Gastroesophageal sphincter (tissue), 4 donors: Measurements from ENCODE around the gene CAMKK1. TPM values are rescaled to one million over a fixed set of nuclear protein-coding genes. Genes with fewer than 3 reads are reported as not detected.

ENCODE experiments used
- ATAC-seq: fragments of 150-250 bp; one replicate; pipeline ENCODE4 v1.9.1; 2016; ENCODE audit warnings: mild to moderate bottlenecking, moderate library complexity
- H3K27ac ChIP-seq, 4 donors: fragments of 200-600 bp; sonication (generic) in 3 of 4; 1 replicate in 3 of 4; 2 replicates in 1 of 4; pipeline ENCODE4 v1.5.1; 2016 to 2019
- H3K27me3 ChIP-seq: fragments of 200-600 bp; sonication (generic); one replicate; pipeline ENCODE4 v1.5.1; 2019
- H3K36me3 ChIP-seq, 2 donors: fragments of 200-600 bp; sonication (generic); one replicate each; pipeline ENCODE4 v1.5.1; 2019; ENCODE audit warnings: control low read depth in 1 of 2
- H3K4me1 ChIP-seq, 3 donors: fragments of 200-600 bp; sonication (generic); 1 replicate in 2 of 3; 2 replicates in 1 of 3; pipeline ENCODE4 v1.5.1; 2016 to 2019; ENCODE audit warnings: control low read depth in 2 of 3
- H3K4me3 ChIP-seq, 2 donors: fragments of 200-600 bp; sonication (generic); one replicate each; pipeline ENCODE4 v1.5.1; 2019; ENCODE audit warnings: mild to moderate bottlenecking in 1 of 2, moderate library complexity in 1 of 2
- H3K9me3 ChIP-seq, 3 donors: fragments of 200-600 bp; sonication (generic); one replicate each; pipeline ENCODE4 v1.5.1; 2017 to 2019; ENCODE audit warnings: control low read depth in 2 of 3
- CTCF ChIP-seq, 4 experiments: fragments of 200-600 bp in 2 of 4; fragments of 450-650 bp in 2 of 4; sonication (generic) in 1 of 4; IDR thresholded peaks; one replicate each; pipeline ENCODE4 v1.5.1; 2017 to 2019; ENCODE audit warnings: antibody characterized with exemption in 4 of 4, mild to moderate bottlenecking in 2 of 4, moderate library complexity in 2 of 4
- EP300 ChIP-seq: sonication (generic); formaldehyde crosslinking; IDR thresholded peaks from one replicate; pipeline ENCODE4 v1.6.1; 2017; ENCODE audit warnings: antibody characterized with exemption, mild to moderate bottlenecking
- POLR2A ChIP-seq, 2 donors: fragments of 450-650 bp; IDR thresholded peaks; one replicate each; pipeline ENCODE4 v1.6.1; 2017; ENCODE audit warnings: antibody characterized with exemption in 2 of 2, mild to moderate bottlenecking in 2 of 2, moderate library complexity in 1 of 2
- POLR2AphosphoS5 ChIP-seq: sonication (generic); formaldehyde crosslinking; IDR thresholded peaks from one replicate; pipeline ENCODE4 v1.6.1; 2017; ENCODE audit warnings: antibody characterized with exemption
- whole genome bisulfite sequencing, 2 donors: methylation state at CpG; one replicate each; pipeline ENCODE4 v1.1.5; 2018; ENCODE audit warnings: low coverage in 1 of 2; 5-methylcytosine and 5-hydroxymethylcytosine counted together
- total RNA-seq, 4 donors: library from RNA; depleted of rRNA; stranded (reverse); fragments of >200 nt; gene quantifications; one replicate each; pipeline ENCODE4 v1.1.0, GENCODE V29; 2016

CAMKK1 gene
- total RNA-seq, 4 donors from 2014 or later, result 3.4 to 7.1 (median 3.8) TPM

DNA sequence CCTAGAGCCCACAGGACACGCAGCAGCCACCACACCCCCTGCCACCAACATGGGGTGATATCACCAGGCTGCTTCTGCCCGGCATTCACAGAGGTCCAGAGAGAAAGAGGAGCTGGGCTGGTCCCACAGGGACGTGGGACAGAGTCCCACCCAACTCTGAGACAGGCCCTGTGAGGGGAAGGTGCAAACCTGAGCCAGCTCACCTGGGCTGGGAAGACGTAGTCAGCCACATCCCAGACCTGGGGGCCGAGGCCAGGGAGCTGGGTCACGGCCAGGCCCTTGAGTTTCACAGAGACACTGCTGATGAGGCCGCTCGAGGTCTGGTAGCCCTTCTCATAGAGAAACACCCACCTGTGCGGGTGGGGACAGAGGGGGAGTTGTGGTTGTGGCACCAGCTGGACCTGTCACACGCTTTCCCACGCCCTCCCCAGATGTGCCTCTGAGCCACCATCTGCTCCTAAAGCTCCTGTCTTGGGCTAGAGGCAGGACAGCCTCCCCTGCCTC lies 12.2 kb upstream of the CAMKK1 start:
- WGBS, 2 donors, result 100% methylated on average over 2 of the region's 11 CpGs; no CpG with 5 or more reads in 1 of the 2 donors
- no peaks in the 10 kb centered on the region for H3K4me1 ChIP-seq
- H3K27ac ChIP-seq, result no peak overlapping the region

GRCh38 chr17:3904501-3904900 lies 11.6 kb upstream of the CAMKK1 start:
- TF ChIP-seq EP300 (no peak), POLR2A (IDR thresholded peaks at IDR 0.05) (no peak), CTCF (IDR thresholded peaks at IDR 0.05) (no peak), POLR2AphosphoS5 (no peak)
- Histone ChIP-seq H3K27me3 (no peaks in the 10 kb centered on the region), H3K9me3 (no peaks in the 10 kb centered on the region), H3K4me1 (no peaks in the 10 kb centered on the region), H3K27ac (no peak overlapping the region), H3K36me3 (no peaks in the 10 kb centered on the region), H3K4me3 (no peak overlapping the region)
- no CpG with 5 or more reads among the region's 15 CpGs for WGBS, 2 donors
- no peak for ATAC-seq

More for the DNA sequence above, 12.2 kb upstream of the CAMKK1 start:
- Histone ChIP-seq H3K4me3 (no peak overlapping the region), H3K27me3 (no peaks in the 10 kb centered on the region), H3K9me3 (no peaks in the 10 kb centered on the region), H3K36me3 (no peaks in the 10 kb centered on the region)
- ATAC-seq, result no peak
- TF ChIP-seq EP300, result no peak
- no peak for TF ChIP-seq POLR2A (IDR thresholded peaks at IDR 0.05)
- TF ChIP-seq CTCF (IDR thresholded peaks at IDR 0.05), result no peak
- no peak for TF ChIP-seq POLR2AphosphoS5

DNA sequence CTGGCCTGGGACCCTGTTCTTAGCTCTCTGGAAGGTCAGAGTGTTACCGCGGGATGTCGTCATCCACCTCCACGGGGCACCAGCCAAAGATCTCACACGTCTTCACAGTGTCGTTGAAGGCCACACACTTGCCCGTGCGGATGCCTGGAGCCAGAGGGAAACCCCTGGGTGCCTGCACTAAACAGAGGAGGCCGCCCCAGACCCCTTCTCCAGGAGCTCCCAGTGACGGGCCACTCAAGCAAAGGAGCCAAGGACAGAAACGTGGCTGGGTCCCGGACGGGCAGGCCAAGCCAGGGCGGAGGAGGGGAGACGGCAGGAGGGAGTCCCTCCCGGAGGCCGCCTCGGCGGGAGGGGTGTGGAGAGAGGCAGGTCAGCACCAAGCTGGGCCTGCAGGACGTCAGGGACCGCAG lies 11.0 kb upstream of the CAMKK1 start:
- no peaks in the 10 kb centered on the region for H3K27me3 ChIP-seq
- no peaks in the 10 kb centered on the region for H3K36me3 ChIP-seq
- WGBS, 2 donors, result 76 to 78% methylated on average over 4 to 8 of the region's 21 CpGs
- no peaks in the 10 kb centered on the region for H3K9me3 ChIP-seq
- no peaks in the 10 kb centered on the region for H3K4me1 ChIP-seq
- H3K27ac ChIP-seq, result no peak overlapping the region
- no peak for TF ChIP-seq EP300
- no peak for TF ChIP-seq POLR2A (IDR thresholded peaks at IDR 0.05)
- no peak for TF ChIP-seq CTCF (IDR thresholded peaks at IDR 0.05)
- no peak for TF ChIP-seq POLR2AphosphoS5
- no peak for ATAC-seq
- H3K4me3 ChIP-seq, result no peak overlapping the region

DNA sequence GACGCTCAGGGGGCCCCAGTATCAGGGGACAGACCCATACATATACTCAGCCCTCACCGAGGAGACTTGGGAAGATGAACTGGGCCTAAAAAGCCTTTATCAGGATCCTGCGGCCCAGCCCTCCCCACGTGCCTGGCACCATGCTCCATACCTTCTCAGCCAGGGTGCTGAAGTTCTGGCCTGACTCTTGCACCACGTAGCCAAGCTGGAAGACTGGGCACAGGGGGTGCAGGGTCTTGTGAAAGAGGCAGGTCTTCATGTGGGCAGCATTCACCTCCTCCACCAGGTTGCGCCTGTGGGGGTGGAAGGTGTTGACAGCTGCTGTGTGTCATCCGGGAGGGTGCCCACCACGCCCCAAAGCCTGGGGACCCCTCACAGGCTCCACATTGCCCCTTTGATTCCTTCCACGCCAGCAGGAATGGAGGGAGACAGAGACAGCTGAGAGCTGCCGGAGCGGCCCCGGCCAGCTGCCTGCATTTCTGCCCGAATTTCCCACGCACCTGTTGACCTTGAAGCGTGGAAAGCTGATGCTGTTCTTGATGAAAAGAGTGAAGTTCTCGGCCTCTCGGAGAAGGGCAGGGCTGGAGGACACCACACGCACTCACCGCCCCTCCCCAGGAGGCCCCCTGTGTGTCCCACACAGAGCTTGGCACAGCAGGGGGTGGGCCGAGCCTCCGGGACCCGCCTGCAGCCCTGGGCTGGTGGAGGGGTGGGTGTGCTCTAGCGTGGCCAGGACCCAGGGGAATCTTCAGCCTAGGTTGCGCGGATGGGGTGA lies 10.4 kb upstream of the CAMKK1 start:
- no peak for ATAC-seq
- H3K27ac ChIP-seq, result no peak overlapping the region

More for the DNA sequence above, 10.4 kb upstream of the CAMKK1 start:
- WGBS, 2 donors, result 100% methylated on average over 6 of the region's 25 CpGs; no CpG with 5 or more reads in 1 of the 2 donors
- H3K4me3 ChIP-seq, result no peak overlapping the region
- TF ChIP-seq POLR2A (IDR thresholded peaks at IDR 0.05), result no peak
- TF ChIP-seq EP300, result no peak
- TF ChIP-seq POLR2AphosphoS5, result no peak
- no peak for TF ChIP-seq CTCF (IDR thresholded peaks at IDR 0.05)
- no peaks in the 10 kb centered on the region for H3K36me3 ChIP-seq
- no peaks in the 10 kb centered on the region for H3K27me3 ChIP-seq
- H3K4me1 ChIP-seq, result no peaks in the 10 kb centered on the region
- H3K9me3 ChIP-seq, result no peaks in the 10 kb centered on the region
